GM23338 (cell line): Measurements from ENCODE around the gene GIMAP5. TPM values are rescaled to one million over a fixed set of nuclear protein-coding genes. Genes with fewer than 3 reads are reported as not detected.
A peak's percentile ranks its signal among the peaks of the same experiment; 100 is the strongest.
"Not testable (repeated sequence)": the region's sequence is repeated elsewhere in the genome, so short reads cannot be mapped to it uniquely, and the experiment has no call there.

Experiments used
- ATAC-seq: fragments of 200-7000 bp; cut with Tn5 transposase; 3 replicates; pipeline ENCODE4 v1.9.1; 2020
- DNase-seq: peaks from one replicate; pipeline ENCODE4 v3.0.0-alpha.2; 2015; ENCODE audit warnings: low spot score
- H2AFZ ChIP-seq: fragments of 200-600 bp; sonication (generic); 2 replicates; pipeline ENCODE4 v1.8.0; 2016; ENCODE audit warnings: antibody characterized with exemption, mild to moderate bottlenecking, moderate library complexity
- H3F3A ChIP-seq: fragments of 200-600 bp; sonication (generic); replicated peaks from 2 replicates; pipeline ENCODE4 v1.8.0; 2017; ENCODE audit warnings: antibody characterized with exemption, mixed run types, low read depth
- H3K27ac ChIP-seq: fragments of 200-600 bp; sonication (generic); 2 replicates; pipeline ENCODE4 v1.6.1; 2016; ENCODE audit warnings: low read depth
- H3K27me3 ChIP-seq: fragments of 200-600 bp; sonication (generic); 2 replicates; pipeline ENCODE4 v1.8.0; 2016; ENCODE audit warnings: mild to moderate bottlenecking, mixed run types, moderate library complexity; ENCODE audit not compliant: insufficient read depth
- H3K36me3 ChIP-seq: fragments of 200-600 bp; sonication (generic); 2 replicates; pipeline ENCODE4 v1.8.0; 2016; ENCODE audit warnings: mild to moderate bottlenecking; ENCODE audit not compliant: insufficient read depth
- H3K4me1 ChIP-seq: fragments of 200-600 bp; sonication (generic); 2 replicates; pipeline ENCODE4 v1.8.0; 2016; ENCODE audit warnings: mild to moderate bottlenecking, moderate library complexity; ENCODE audit not compliant: insufficient read depth
- H3K4me2 ChIP-seq: fragments of 200-600 bp; sonication (generic); 2 replicates; pipeline ENCODE4 v1.7.1; 2017; ENCODE audit warnings: mixed run types
- H3K4me3 ChIP-seq: fragments of 200-600 bp; sonication (generic); 2 replicates; pipeline ENCODE4 v1.6.1; 2016; ENCODE audit warnings: mixed run types
- H3K79me2 ChIP-seq: fragments of 200-600 bp; sonication (generic); replicated peaks from 2 replicates; pipeline ENCODE4 v1.8.0; 2017; ENCODE audit warnings: mild to moderate bottlenecking; ENCODE audit not compliant: insufficient read depth
- H3K9me2 ChIP-seq: fragments of 200-600 bp; sonication (generic); 2 replicates; pipeline ENCODE4 v1.8.0; 2017; ENCODE audit not compliant: insufficient read depth
- H4K20me1 ChIP-seq: fragments of 200-600 bp; sonication (generic); replicated peaks from 2 replicates; pipeline ENCODE4 v1.8.0; 2017; ENCODE audit warnings: mild to moderate bottlenecking; ENCODE audit not compliant: insufficient read depth
- H3K27ac Mint-ChIP-seq: 2 replicates; pipeline ENCODE4 v1.8.0; 2020; ENCODE audit warnings: inconsistent platforms, mild to moderate bottlenecking, moderate library complexity, mixed read lengths
- H3K27me3 Mint-ChIP-seq: 3 replicates; pipeline ENCODE4 v1.8.0; 2022; ENCODE audit warnings: low read depth, mild to moderate bottlenecking, moderate library complexity, mixed read lengths, inconsistent platforms; ENCODE audit not compliant: insufficient read depth, poor library complexity
- H3K36me3 Mint-ChIP-seq: 3 replicates; pipeline ENCODE4 v1.8.0; 2021; ENCODE audit warnings: low read depth, mild to moderate bottlenecking, inconsistent platforms, moderate library complexity, mixed read lengths
- H3K4me1 Mint-ChIP-seq: 3 replicates; pipeline ENCODE4 v1.8.0; 2020; ENCODE audit warnings: mild to moderate bottlenecking, inconsistent platforms, mixed read lengths
- H3K4me3 Mint-ChIP-seq: 3 replicates; pipeline ENCODE4 v1.8.0; 2021; ENCODE audit warnings: moderate library complexity, mild to moderate bottlenecking, inconsistent platforms, mixed read lengths
- H3K9me3 Mint-ChIP-seq: 3 replicates; pipeline ENCODE4 v1.8.0; 2020; ENCODE audit warnings: moderate library complexity, mild to moderate bottlenecking, inconsistent platforms, mixed read lengths
- CTCF ChIP-seq, 2 experiments: fragments of 200-600 bp in 1 of 2; sonication (generic) in 1 of 2; conservative IDR thresholded peaks; 2 replicates each; pipeline versions ENCODE4 v1.5.1 to v1.6.1; 2016 to 2017; ENCODE audit warnings: antibody characterized with exemption in 2 of 2, low read depth in 2 of 2, mild to moderate bottlenecking in 2 of 2, moderate library complexity in 1 of 2
- JUNB ChIP-seq: IDR thresholded peaks from one replicate; pipeline ENCODE4 v1.6.1; 2016; ENCODE audit warnings: antibody characterized with exemption; ENCODE audit not compliant: unreplicated experiment
- POLR2AphosphoS5 ChIP-seq: IDR thresholded peaks from 2 replicates; pipeline ENCODE4 v1.6.1; 2016; ENCODE audit warnings: antibody characterized with exemption, low read depth
- STAT1 ChIP-seq: IDR thresholded peaks from one replicate; pipeline ENCODE4 v1.6.1; 2016; ENCODE audit warnings: antibody characterized with exemption; ENCODE audit not compliant: unreplicated experiment
- ZNF114 ChIP-seq: fragments of 250-450 bp; sonication (Bioruptor Pico); IDR thresholded peaks from 2 replicates; pipeline ENCODE4 v1.5.0; 2020; ENCODE audit warnings: mild to moderate bottlenecking, moderate library complexity
- polyA plus RNA-seq: library from polyadenylated mRNA; unstranded; fragments of >200 nt; fragmentation: Nextera tagmentation; extraction: Ambion mirVana; gene quantifications from 2 replicates; pipeline ENCODE4 v1.2.1, GENCODE V29; 2016
- total RNA-seq: library from RNA; depleted of rRNA; stranded (reverse); fragments of >200 nt; shearing (Covaris generic); gene quantifications from 2 replicates; pipeline ENCODE4 v1.2.3, GENCODE V29; 2014

Gene GIMAP5
- total and polyA plus RNA-seq, 2 experiments from 2014 or later = not detected

GRCh38 chr7:150769768-150770167 lies 32.5 kb downstream of the GIMAP5 start (continued):
- TF ChIP-seq JUNB (no peak), STAT1 (no peak), POLR2AphosphoS5 (no peak)

DNA sequence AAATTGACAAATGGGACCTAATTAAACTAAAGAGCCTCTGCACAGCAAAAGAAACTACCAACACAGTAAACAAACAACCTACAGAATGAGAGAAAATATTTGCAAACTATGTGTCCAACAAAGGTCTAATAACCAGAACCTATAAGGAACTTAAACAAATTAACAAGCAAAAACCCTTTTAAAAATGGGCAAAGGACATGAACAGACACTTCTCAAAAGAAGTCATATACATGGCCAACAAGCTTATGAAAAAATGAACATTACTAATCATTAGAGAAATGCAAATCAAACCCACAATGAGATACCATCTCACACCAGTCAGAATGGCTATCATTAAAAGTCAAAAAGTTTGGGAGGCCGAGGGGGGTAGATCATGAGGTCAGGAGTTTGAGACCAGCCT lies 36.9 kb downstream of the GIMAP5 start:
- H3K9me3 Mint-ChIP-seq = peaks cover 16% of the 10 kb centered on the region; the same call in 2 of the 3 replicates
- not testable (repeated sequence) for H3K27me3 ChIP-seq, H3K27me3 Mint-ChIP-seq, H3K79me2 ChIP-seq, H3K4me1 Mint-ChIP-seq, H4K20me1 ChIP-seq, H3K36me3 Mint-ChIP-seq, DNase-seq, H3K27ac ChIP-seq, H3K36me3 ChIP-seq, H3F3A ChIP-seq, H3K4me3 ChIP-seq, ATAC-seq, H3K4me1 ChIP-seq, H3K9me2 ChIP-seq, H3K27ac Mint-ChIP-seq, H2AFZ ChIP-seq, H3K4me3 Mint-ChIP-seq, H3K4me2 ChIP-seq

- TF ChIP-seq ZNF114 (CRISPR knock-in tag) (no peak), CTCF (conservative IDR thresholded peaks at IDR 0.05; ENCODE audit: low read depth in 2 of 2) (peak in 1 of 2 experiments; percentile 25; a peak in 1 of 4 replicates)
- no peak overlapping the region for H2AFZ ChIP-seq
- H3K79me2 ChIP-seq = no peaks in the 10 kb centered on the region
- H3K27ac Mint-ChIP-seq = no peak overlapping the region
- no peak overlapping the region for H3K4me3 Mint-ChIP-seq
- no peaks in the 10 kb centered on the region for H3K4me1 Mint-ChIP-seq
- H3K4me1 ChIP-seq = no peaks in the 10 kb centered on the region
- no peaks in the 10 kb centered on the region for H3K9me2 ChIP-seq
- H3K9me3 Mint-ChIP-seq = peaks cover 11% of the 10 kb centered on the region; the same call in 2 of the 3 replicates
- H3K27me3 Mint-ChIP-seq = peaks cover 2% of the 10 kb centered on the region
- H4K20me1 ChIP-seq = no peaks in the 10 kb centered on the region
- DNase-seq (peak; percentile 49), ATAC-seq (peak; percentile 62)
- no peaks in the 10 kb centered on the region for H3K36me3 Mint-ChIP-seq
- H3K4me3 ChIP-seq = no peak overlapping the region
- H3K36me3 ChIP-seq = no peaks in the 10 kb centered on the region
- no peak overlapping the region for H3K27ac ChIP-seq
- no peaks in the 10 kb centered on the region for H3F3A ChIP-seq
- H3K27me3 ChIP-seq = no peaks in the 10 kb centered on the region
- H3K4me2 ChIP-seq = no peak overlapping the region
Observed at GRCh38 chr7:150778014-150778737, 41.0 kb downstream of the GIMAP5 start.

DNA sequence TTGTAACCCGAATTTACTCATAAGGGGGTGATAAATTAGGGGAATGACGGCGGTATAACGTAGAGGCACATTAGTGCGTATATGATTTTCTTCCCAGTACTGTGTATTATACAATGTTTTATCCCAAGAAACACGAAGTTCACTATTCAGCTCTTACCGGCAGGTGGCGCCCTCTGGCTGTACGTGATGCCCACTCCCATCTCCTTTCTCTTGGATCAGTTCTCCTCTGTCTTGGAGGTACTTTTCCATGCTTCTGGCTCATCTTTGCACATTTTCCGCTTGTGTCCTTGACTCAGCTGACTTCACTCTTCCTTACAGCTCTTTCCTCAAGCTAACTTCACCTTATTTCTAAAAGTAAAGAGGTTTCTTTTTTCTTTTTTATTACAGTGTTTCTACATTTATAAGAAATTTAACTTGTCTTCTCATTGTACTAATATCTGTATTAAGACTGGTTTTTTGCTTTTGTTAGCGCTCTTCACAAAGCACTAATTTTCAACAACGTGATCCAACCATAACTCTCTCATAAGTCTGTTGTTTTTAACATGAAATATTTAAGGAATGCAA lies 41.6 kb downstream of the GIMAP5 start:
- peak; percentile 88 to 93 for TF ChIP-seq CTCF (conservative IDR thresholded peaks at IDR 0.05; ENCODE audit: low read depth in 2 of 2)
- no peak for TF ChIP-seq JUNB
- Histone ChIP-seq H3F3A (no peaks in the 10 kb centered on the region), H4K20me1 (no peaks in the 10 kb centered on the region), H3K27ac (no peak overlapping the region), H3K4me2 (no peak overlapping the region), H3K4me3 (no peak overlapping the region), H2AFZ (no peak overlapping the region), H3K27me3 (no peaks in the 10 kb centered on the region), H3K36me3 (no peaks in the 10 kb centered on the region), H3K4me1 (no peaks in the 10 kb centered on the region), H3K9me2 (no peaks in the 10 kb centered on the region), H3K79me2 (no peaks in the 10 kb centered on the region)
- ATAC-seq (peak; percentile 98), DNase-seq (peak; percentile 92)
- Mint-ChIP-seq H3K36me3 (no peaks in the 10 kb centered on the region), H3K27ac (no peak overlapping the region), H3K4me1 (no peaks in the 10 kb centered on the region), H3K4me3 (no peak overlapping the region), H3K27me3 (peaks cover 2% of the 10 kb centered on the region), H3K9me3 (peaks cover 4% of the 10 kb centered on the region; the same call in 2 of the 3 replicates)
